Spleen (tissue), 7 donors: ENCODE measurements around the gene ZNF672.

ENCODE experiments used
- CTCF ChIP-seq, 11 experiments: fragments of 200-600 bp in 7 of 11; fragments of 450-650 bp in 4 of 11; sonication (generic) in 4 of 11; IDR thresholded peaks in 8 of 11; conservative IDR thresholded peaks in 3 of 11; 1 replicate in 7 of 11; 2 replicates in 4 of 11; pipeline versions ENCODE4 v1.4.0 to v1.8.0; 2016 to 2021; ENCODE audit warnings: antibody characterized with exemption in 11 of 11, inconsistent platforms in 4 of 11, mild to moderate bottlenecking in 1 of 11
- POLR2A ChIP-seq, 3 donors: fragments of 450-650 bp; IDR thresholded peaks; one replicate each; pipeline ENCODE4 v1.5.1; 2017; ENCODE audit warnings: antibody characterized with exemption in 3 of 3, mild to moderate bottlenecking in 1 of 3
- POLR2AphosphoS5 ChIP-seq, 3 donors: sonication (generic); formaldehyde crosslinking; IDR thresholded peaks; one replicate each; pipeline ENCODE4 v1.5.1; 2017; ENCODE audit warnings: antibody characterized with exemption in 3 of 3
- donor health status: DM: no; HTN: no; CAD: no; lungs with moderate emphysema.
- donor health status: DM: no; HTN: no; CAD: no.
- donor health status: DM: no; HTN: no; CAD: no.

DNA sequence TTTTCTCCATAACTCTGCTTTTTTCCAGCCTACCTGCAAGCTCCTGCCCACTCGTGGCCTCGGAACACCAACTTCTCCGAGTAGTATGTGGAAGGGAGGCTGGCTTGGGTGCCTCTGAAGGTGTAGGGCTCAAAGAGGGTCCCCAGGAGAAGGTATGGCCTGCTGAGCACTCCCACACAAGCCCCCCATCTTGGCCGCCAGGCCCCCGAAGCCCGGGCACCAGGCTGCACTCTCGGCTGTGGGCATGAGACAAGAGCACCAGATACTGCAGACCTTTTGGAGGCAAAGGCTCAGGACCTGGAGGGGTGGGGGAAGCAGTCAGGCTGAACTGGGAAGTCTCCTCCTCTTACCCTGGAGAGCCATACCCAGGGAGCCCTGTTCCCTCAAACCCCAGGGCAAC is 19.2 kb downstream of the ZNF672 start:
- TF ChIP-seq CTCF (IDR thresholded peaks at IDR 0.05 in 8 of 11, conservative IDR thresholded peaks at IDR 0.05 in 3 of 11) (no peak), POLR2A (IDR thresholded peaks at IDR 0.05) (no peak), POLR2AphosphoS5 (IDR thresholded peaks at IDR 0.05) (no peak)
